Measurements from ENCODE around the gene DIAPH3.

The DIAPH3 gene

DNA sequence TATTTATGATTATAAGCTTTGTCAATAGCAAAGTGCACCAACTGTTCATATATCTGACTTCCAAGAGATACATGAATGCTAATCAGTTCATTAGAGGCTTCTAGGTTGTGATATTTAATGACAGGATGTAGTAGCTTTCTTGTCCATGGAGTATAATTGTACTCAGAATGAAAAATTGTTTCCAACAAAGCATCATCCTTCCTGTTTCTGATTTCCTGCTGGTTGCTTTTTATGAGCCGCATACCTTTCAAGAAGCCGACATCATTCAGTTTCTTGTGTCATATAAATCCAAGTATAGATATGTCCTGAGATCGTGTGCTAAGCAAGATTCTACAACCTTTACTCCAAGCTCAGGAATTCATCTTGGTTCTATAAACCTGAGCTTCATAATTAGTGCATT lies 326.6 kb downstream of the DIAPH3 start:
- TF ChIP-seq ZNF155 (tag by site-specific recombination; IDR thresholded peaks at IDR 0.05) = no peak
- no peak for TF ChIP-seq ZNF561 (tag by site-specific recombination; IDR thresholded peaks at IDR 0.05; ENCODE audit: borderline replicate concordance)
- TF ChIP-seq, protein P1, sequence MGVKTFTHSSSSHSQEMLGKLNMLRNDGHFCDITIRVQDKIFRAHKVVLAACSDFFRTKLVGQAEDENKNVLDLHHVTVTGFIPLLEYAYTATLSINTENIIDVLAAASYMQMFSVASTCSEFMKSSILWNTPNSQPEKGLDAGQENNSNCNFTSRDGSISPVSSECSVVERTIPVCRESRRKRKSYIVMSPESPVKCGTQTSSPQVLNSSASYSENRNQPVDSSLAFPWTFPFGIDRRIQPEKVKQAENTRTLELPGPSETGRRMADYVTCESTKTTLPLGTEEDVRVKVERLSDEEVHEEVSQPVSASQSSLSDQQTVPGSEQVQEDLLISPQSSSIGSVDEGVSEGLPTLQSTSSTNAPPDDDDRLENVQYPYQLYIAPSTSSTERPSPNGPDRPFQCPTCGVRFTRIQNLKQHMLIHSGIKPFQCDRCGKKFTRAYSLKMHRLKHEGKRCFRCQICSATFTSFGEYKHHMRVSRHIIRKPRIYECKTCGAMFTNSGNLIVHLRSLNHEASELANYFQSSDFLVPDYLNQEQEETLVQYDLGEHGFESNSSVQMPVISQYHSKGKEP (tag by site-specific recombination; IDR thresholded peaks at IDR 0.05) = no peak
- no peak for TF ChIP-seq ZNF596 (tag by site-specific recombination; IDR thresholded peaks at IDR 0.05)
- no peak for TF ChIP-seq ZNF311 (tag by site-specific recombination; IDR thresholded peaks at IDR 0.05; ENCODE audit: borderline replicate concordance)
- TF ChIP-seq YY2 (tag by site-specific recombination; IDR thresholded peaks at IDR 0.05) = no peak
- H3K4me1 ChIP-seq (ENCODE audit: control insufficient read depth, insufficient read depth, low read length) = no peaks in the 10 kb centered on the region
- H3K36me3 ChIP-seq (ENCODE audit: control insufficient read depth in 2 of 2, insufficient read depth in 1 of 2, low read length in 2 of 2) = no peaks in the 10 kb centered on the region
- CTCF ChIA-PET = no interaction called here
- H3K4me3 ChIP-seq (ENCODE audit: low read depth, low read length) = no peak overlapping the region
- no peak overlapping the region for H3K27ac ChIP-seq (ENCODE audit: extremely low read depth, low read depth, low read length)
- no peaks in the 10 kb centered on the region for H3K9me3 ChIP-seq (ENCODE audit: control insufficient read depth, insufficient read depth, low read depth, low read length)
- POLR2A ChIA-PET = interaction anchor here (0.7 kb wide), 1 partner anchor 8 kb away, joined by 4 read pairs; no protein-coding TSS in a partner anchor

DNA sequence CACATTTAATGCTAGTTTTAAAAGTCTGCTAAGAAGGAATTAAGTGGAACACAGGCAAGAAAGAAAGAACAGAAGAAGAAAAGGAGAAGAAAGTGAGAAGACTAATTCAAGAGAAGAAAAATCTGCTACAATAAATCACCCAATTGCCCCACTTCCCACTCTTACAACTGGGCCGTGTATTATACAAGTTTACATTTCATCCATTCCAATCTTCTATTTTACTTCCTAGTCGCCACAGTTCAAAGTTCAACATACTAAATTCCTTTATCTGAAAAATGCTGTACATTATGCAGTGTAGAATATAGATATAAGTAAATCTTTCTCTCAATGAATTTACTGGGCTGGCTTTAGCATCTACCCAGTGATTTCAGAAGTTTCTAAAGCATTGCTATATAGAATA lies 328.2 kb downstream of the DIAPH3 start:
- TF ChIP-seq, protein P2, sequence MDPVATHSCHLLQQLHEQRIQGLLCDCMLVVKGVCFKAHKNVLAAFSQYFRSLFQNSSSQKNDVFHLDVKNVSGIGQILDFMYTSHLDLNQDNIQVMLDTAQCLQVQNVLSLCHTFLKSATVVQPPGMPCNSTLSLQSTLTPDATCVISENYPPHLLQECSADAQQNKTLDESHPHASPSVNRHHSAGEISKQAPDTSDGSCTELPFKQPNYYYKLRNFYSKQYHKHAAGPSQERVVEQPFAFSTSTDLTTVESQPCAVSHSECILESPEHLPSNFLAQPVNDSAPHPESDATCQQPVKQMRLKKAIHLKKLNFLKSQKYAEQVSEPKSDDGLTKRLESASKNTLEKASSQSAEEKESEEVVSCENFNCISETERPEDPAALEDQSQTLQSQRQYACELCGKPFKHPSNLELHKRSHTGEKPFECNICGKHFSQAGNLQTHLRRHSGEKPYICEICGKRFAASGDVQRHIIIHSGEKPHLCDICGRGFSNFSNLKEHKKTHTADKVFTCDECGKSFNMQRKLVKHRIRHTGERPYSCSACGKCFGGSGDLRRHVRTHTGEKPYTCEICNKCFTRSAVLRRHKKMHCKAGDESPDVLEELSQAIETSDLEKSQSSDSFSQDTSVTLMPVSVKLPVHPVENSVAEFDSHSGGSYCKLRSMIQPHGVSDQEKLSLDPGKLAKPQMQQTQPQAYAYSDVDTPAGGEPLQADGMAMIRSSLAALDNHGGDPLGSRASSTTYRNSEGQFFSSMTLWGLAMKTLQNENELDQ (tag by site-specific recombination; IDR thresholded peaks at IDR 0.05; ENCODE audit: low read depth) = no peak
- TF ChIP-seq GLIS1 (tag by site-specific recombination; IDR thresholded peaks at IDR 0.05) (no peak), ZNF221 (tag by site-specific recombination; IDR thresholded peaks at IDR 0.05; ENCODE audit: borderline replicate concordance) (no peak), ZNF843 (tag by site-specific recombination; IDR thresholded peaks at IDR 0.05) (no peak), ZNF266 (tag by site-specific recombination; IDR thresholded peaks at IDR 0.05; ENCODE audit: low read depth) (no peak), ZNF404 (tag by site-specific recombination; IDR thresholded peaks at IDR 0.05) (no peak), SCRT1 (tag by site-specific recombination; IDR thresholded peaks at IDR 0.05; ENCODE audit: borderline replicate concordance) (no peak), ZNF132 (tag by site-specific recombination; IDR thresholded peaks at IDR 0.05; ENCODE audit: borderline replicate concordance) (no peak), ZNF707 (tag by site-specific recombination; IDR thresholded peaks at IDR 0.05) (no peak), ZNF175 (tag by site-specific recombination; IDR thresholded peaks at IDR 0.05) (no peak), TRIM28 (IDR thresholded peaks at IDR 0.05; ENCODE audit: borderline replicate concordance, low read length) (no peak), KLF7 (tag by site-specific recombination; IDR thresholded peaks at IDR 0.05; ENCODE audit: borderline replicate concordance) (no peak), ZBTB8A (tag by site-specific recombination; IDR thresholded peaks at IDR 0.05) (no peak), ZNF366 (tag by site-specific recombination; conservative IDR thresholded peaks at IDR 0.05) (no peak), ZNF292 (tag by site-specific recombination; IDR thresholded peaks at IDR 0.05; ENCODE audit: borderline replicate concordance, low read depth) (no peak), ZNF521 (tag by site-specific recombination; IDR thresholded peaks at IDR 0.05) (no peak)
- TF ChIP-seq, protein P3, sequence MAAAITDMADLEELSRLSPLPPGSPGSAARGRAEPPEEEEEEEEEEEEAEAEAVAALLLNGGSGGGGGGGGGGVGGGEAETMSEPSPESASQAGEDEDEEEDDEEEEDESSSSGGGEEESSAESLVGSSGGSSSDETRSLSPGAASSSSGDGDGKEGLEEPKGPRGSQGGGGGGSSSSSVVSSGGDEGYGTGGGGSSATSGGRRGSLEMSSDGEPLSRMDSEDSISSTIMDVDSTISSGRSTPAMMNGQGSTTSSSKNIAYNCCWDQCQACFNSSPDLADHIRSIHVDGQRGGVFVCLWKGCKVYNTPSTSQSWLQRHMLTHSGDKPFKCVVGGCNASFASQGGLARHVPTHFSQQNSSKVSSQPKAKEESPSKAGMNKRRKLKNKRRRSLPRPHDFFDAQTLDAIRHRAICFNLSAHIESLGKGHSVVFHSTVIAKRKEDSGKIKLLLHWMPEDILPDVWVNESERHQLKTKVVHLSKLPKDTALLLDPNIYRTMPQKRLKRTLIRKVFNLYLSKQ (tag by site-specific recombination; IDR thresholded peaks at IDR 0.05; ENCODE audit: borderline replicate concordance) = no peak
- H3K27ac ChIP-seq (ENCODE audit: extremely low read depth, low read depth, low read length) = no peak overlapping the region
- H3K4me3 ChIP-seq (ENCODE audit: low read depth, low read length) = no peak overlapping the region
- H3K36me3 ChIP-seq (ENCODE audit: control insufficient read depth in 2 of 2, insufficient read depth in 1 of 2, low read length in 2 of 2) = no peaks in the 10 kb centered on the region
- H3K4me1 ChIP-seq (ENCODE audit: control insufficient read depth, insufficient read depth, low read length) = no peaks in the 10 kb centered on the region
- POLR2A ChIA-PET = no interaction called here
- CTCF ChIA-PET = no interaction called here
- H3K9me3 ChIP-seq (ENCODE audit: control insufficient read depth, insufficient read depth, low read depth, low read length) = no peaks in the 10 kb centered on the region
